NCI-H187 (cell line): Measurements from ENCODE around the gene TMC7.

Source experiments
- DNase-seq, 2 experiments: peaks; one replicate each; lab custom pipeline; 2025; lab: John Stamatoyannopoulos, UW

Gene TMC7

DNA sequence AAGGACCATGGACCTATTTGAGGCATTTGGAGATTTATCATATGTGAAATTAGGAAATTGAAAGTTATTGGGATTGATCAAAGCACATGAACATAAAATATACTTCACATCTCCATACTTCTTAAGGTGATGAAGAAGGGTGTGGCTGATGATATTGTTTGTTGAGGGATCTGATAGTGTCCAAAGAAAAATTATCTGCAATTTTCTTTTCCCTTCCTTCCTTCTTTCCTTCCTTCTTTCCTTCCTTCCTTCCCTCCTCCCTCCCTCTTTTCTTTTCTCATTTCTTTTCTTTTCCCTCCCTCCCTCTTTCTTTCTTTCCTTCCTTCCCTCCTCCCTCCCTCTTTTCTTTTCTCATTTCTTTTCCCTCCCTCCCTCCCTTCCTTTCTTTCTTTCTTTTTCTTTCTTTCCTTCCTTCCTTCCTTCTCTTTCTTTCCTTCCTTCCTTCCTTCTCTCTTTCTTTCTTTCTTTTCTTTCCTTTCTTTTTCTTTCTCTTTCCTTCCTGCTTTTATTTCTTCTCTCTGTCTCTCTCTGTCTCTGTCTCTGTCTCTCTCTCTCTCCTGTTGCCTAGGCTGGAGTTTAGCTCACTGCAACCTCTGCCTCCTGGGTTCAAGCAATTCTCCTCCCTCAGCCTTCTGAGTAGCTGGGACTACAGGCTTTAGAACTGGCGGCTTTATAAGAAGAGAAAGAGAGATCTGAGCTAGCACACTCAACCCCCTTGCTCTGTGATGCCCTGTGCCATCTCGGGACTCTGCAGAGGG, 109.1 kb downstream of the TMC7 start:
- DNase-seq, result no peak

DNA sequence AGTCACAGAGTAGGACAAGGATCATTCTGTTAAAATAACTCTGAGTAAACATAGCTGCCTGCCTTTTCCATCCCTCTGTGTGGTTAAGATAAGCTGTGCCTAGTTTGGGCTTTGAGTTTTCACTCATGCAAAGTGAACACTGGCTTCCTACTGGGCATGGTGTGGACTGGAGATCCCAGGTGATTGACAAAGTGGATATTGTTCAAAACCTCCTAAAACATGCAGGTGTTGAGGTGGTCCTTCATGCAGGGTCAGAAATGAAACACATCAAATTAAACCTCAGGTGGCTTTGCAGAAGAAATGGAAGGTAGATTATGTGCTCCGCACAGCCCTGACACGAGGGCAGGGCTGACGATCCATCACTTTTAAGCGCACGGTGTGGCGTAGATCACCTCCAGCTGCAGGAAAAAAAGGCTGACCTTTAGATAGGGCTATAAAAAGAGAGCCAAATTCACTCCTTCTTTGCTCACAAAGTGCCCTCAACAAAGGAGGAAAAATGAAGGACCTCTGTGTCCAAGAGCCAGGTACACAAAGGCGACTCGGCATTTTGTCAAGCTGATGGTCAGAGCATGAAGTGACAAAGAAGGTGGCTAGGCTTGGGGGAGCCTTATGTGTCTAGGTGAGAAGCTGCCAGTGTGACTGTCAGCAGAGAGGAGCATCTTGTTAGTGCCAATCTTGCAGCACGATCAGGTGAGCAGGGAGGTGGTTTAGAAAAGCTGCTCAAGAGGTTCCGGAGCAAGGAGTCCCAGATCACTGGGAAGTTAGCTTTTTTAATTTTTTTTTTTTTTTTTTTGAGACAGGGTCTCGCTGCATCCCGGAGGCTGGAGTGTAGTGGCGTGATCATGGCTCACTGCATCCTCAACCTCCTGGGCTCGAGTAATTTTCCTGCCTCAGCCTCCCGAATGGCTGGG, 110.2 kb downstream of the TMC7 start:
- no peak for DNase-seq

DNA sequence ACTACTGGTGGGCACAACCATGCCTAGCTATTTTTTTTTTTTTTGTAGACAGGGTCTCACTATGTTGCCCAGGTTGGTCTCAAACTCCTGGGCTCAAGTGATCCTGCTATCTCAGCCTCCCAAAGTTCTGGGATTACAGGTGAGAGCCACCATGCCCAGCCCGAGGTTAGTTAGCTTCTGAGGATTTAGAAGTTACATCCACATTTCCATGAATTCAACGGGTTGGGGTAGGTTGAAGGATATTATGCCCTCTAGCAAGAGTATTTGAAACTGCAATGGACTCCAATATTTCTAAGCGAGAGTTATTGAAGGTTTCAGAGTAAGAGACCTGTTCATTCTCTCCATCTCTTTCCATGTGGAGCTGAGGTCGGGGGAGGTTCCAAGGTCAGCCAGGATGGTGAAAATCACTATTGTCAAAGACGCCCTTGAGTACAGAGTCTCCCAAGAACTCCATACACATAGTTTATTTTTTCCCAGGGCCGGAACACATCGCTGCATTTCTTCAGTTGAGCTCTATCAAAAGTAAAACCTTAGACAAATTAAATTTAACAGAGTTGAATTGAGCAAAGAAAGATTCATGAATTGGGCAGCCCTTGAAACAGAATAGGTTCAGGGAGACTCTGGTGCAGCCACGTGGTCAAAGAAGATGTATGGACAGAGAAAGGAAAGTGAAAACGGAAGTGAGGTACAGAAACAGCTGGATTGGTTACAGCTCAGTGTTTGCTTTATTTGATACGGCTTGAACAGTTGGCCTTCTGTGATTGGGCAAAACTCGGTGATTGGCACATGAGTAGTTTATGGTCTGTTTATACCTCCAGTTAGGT, 111.0 kb downstream of the TMC7 start:
- DNase-seq, result no peak

DNA sequence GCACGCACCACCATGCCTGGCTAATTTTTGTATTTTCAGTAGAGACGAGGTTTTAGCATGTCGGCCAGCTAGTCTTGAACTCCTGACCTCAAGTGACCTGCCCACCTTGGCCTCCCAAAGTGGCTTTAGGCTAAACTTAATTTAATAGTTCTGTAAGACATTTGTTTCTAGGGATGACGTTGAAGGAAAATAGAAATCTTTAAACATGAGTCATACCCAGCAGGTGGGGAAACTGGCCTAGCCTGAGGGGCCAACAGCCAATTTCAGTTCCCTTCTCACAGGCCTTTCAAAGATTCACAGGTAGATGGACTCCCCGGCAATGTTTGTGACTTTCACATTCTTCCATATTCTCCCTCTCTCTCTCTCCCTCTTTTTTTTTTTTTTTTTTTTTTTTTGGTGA, 111.9 kb downstream of the TMC7 start:
- DNase-seq, result no peak

DNA sequence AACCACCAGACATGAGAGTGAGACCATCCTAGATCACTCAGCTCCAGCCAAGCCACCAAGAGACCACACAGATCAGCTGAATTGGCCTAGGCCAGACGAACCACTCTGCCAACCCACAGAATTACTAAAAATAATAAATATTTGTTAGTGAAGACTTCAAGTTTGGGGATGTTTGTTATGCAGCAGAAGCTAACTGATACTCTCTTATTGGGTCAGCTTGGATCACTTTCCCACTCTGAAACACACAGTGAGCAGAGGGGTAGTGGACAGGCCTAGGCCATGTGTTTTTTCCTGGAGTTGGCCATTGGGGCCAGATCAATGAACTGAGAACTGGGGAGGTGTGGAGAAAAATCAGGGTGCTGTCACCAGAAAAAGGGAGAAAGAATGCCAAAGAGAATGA, 114.4 kb downstream of the TMC7 start:
- DNase-seq, result no peak

DNA sequence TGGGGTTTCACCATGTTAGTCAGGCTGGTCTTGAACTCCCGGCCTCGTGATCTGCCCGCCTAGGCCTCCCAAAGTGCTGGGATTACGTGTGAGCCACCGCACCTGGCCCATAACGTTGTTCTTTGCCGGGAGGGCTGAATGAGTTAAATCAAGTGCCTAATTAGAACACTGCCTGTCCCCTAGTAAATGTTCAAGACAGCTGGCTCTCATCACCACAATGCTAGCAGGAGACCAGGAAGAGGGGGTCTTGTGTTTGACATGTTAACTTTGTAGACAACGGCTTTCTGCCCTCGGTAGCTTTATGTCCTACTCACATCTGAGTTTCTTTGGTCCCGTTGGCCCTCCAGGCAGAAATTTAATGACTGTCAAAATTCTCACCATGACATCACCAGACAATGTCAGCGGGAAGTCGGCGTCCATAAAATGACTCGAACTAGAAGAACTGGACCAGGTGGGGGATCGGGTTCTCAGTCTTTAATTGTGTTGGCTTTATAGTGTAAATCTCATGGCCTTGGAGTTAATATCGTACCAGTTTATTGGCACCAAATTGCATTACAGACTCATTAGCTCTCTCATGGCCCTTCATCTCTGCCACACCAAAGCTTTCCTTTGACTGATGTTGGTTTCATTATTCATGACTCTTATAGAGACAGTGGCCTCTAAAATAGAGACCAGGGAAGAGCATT, 118.6 kb downstream of the TMC7 start:
- DNase-seq, result no peak

DNA sequence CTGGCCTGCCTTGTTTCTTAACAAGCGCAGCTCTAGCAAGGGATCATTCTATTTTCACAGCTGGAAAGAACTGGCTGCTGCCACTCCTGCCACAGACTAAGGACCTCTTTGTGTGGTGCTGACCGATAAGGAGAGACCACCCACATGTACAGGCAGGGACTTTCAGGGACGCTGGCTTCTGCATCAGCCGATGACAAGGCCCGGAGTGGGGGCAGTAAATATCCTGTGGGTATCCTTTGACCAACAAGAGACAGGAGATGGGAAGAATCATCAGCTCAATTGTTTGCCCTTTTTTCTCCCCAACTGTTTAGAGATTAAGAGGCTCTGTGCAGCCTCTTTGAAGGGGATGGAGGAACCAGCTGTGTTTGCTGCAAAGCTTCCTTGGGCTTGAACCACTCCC, 120.9 kb downstream of the TMC7 start:
- DNase-seq, result no peak

DNA sequence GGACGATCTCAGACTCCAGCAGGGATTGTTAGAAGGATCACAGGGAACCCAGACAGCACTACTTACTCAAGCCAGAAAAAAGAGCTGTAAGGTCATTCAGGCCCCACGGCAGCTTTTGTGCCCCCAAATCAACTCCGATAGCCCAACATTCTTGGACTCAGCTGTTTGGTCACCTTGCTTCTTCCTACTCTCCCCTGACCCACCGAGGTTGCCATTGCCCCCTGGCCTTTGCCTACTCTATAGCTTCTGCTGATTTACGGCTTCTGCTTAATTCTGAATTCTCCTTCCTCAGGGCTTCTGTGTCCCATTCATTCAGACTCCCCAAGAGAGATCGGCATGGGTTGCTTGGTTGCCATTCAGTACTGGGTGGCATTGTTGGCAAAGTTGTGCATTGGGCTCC, 121.4 kb downstream of the TMC7 start:
- no peak for DNase-seq

DNA sequence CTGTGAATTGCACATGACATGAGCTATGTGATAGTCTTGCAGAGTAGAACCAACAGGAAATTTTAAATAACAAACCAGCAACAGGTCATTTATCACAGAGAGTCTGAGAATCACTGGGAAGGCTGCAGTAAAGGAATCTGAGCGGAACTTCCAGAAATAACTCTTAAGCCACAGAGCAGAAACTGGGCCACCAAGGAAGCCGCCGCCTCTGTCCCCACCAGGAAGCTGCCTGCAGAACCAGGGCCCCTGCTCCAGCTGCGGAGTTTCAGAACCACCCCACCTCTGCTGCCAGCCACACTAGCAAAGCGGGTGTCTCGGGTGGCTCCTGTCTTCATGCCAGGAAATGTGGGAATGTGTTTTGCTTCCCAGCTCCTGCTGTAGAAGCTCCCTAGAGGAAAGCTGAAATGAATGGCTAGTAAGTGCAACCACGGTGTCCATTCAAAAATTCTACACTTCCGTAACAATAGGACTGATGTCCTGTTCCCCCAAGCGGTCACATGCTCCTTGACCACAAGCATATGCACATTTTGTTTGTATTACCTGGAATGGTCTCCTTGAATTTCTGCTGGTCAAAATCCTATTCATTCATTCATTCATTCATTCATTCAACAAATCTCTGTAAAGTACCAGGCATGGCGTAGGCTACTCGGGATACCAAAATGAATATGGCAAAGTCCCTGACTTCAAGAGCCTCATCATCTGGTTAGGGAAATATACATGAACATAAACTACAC, 122.3 kb downstream of the TMC7 start:
- DNase-seq, result no peak

DNA sequence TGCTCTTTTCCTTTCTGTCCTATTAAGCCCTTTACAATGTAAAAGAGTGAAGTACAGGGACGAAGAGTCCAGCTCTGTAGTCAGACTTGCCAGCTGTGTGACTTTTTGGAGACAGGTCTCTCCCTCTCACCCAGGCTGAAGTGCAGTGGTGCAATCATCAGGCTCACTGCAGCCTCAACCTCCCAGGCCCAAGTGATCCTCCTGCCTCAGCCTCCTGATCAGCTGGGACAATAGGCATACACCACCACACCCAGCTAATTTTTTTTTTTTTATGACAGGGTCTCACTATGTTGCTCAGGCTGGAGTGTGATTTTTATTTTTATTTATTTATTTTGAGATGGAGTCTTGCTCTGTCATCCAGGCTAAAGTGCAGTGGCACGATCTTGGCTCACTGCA, 122.9 kb downstream of the TMC7 start:
- no peak for DNase-seq

DNA sequence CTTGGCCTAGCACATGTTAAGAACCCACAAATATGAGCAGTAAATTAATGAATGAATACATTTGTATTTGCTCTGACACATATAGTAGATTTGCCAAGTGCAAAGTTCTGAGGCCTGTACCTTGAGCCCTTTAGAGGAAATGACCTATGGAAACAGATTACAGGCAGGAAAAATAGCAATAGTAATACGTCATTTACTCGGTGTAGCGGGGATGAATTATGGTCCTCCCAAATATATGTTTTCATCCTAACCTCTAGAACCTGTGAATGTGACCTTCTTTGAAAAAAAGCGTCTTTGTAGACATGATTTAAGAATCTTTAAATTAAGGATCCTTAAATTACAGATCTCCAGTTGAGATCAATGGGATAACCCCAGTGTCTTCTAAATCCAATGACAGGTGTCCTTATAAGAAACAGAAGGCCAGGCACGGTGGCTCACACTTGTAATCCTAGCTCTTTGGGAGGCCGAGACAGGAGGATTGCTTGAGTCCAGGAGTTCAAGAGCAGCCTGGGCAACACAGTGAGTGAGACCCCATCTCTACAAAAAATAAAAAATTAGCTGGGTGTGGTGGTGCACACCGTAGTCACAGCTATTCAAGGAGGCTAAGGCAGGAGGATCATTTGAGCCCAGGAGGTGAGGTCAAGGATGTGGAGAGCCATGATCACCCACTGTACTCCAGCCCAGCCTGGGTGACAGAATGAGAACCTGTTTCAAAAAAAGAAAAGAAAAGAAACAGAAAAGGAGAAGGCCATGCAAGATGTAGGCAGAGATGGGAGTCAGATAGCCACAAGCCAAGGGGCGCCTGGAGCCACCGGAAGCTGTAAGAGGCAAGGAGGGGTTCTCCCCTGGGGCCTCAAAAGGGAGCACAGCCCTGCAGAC, 124.9 kb downstream of the TMC7 start:
- no peak for DNase-seq

DNA sequence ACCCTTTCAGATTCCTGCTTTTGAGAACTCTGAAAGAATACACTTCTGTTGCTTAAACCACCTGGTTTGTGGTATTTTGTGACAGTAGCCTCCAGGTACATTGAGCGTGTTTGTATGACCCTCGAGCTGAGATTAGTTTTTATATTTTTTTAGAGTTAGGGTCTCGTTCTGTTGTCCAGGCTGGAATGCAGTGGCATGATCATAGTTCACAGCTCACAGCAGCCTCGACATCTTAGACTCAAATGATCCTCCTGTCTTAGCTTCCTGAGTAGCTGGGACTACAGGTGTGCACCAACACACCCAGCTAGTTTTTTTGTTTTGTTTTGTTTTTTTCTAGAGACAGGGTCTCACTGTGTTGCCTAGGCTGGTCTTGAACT, 125.5 kb downstream of the TMC7 start:
- DNase-seq, result no peak

DNA sequence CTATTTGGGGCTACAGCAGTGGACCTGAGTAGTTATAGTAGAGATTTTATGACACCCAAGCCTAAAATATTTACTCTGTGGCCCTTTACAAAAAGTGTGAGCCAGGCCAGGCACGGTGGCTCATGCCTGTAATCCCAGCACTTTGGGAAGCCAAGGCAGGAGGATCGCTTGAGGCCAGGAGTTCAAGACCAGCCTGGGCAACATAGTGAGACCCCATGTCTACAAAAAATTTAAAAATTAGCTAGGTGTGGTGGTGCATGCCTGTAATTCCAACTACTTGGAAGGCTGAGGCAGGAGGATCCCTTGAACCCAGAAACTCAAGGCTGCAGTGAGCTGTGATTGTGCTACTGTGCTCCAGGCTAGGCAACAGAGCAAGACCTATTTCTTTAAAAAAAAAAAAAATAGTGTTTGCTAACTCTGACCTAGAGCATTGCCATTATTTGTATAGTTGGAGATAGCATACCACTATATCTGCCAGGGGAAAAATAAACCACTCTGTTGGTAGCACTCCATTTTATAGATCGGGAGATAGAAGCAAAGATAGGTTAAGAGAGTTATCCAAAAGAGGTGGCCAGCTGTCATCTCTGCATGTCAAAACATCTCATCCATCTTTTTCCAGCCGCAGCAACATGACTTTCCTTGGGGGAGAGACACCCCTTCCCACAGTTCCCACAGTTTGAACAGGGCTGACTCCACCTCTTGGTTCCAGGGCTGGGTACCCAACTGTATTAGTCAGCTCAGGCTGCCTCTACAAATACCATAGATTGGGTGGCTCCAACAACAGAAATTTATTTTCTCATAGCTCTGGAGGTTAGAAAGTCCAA, 127.0 kb downstream of the TMC7 start:
- no peak for DNase-seq

DNA sequence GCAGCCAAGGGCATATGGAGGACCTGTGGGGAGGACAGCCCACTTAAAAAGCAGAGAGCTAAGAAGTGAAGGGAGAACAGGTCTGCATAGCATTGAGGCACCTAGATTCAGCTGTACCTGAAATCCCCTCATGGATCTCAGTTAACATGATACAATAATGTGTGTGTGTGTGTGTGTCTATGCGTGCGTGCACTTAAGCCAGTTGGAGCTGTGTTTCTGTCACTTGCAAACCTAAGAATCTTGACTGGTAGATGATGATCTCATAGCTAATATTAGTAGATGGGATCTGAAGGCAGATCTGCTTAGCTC, 128.3 kb downstream of the TMC7 start:
- DNase-seq, result no peak
